HepG2 (cell line): ENCODE measurements around the gene CSTPP1. TPM values are rescaled to one million over a fixed set of nuclear protein-coding genes. Genes with fewer than 3 reads are reported as not detected.

Experiments used
- ARNT2 ChIP-seq: sonication (generic); formaldehyde crosslinking; IDR thresholded peaks from 2 replicates; pipeline ENCODE4 v1.8.0; 2022; ENCODE audit warnings: mild to moderate bottlenecking, low read depth, missing genetic modification reagents, moderate library complexity
- BHLHE40 ChIP-seq: IDR thresholded peaks from 2 replicates; pipeline ENCODE4 v1.6.1; 2011; ENCODE audit warnings: low read length, improper control_type of control experiment
- CBX5 ChIP-seq: sonication (generic); formaldehyde crosslinking; IDR thresholded peaks from 2 replicates; pipeline ENCODE4 v1.4.0; 2020; ENCODE audit warnings: missing genetic modification reagents, borderline replicate concordance
- CTCF ChIP-seq: sonication (generic); formaldehyde crosslinking; IDR thresholded peaks from 2 replicates; pipeline ENCODE4 v1.5.0; 2020; ENCODE audit warnings: mild to moderate bottlenecking, missing genetic modification reagents, moderate library complexity
- DNMT1 ChIP-seq: sonication (generic); formaldehyde crosslinking; IDR thresholded peaks from 2 replicates; pipeline ENCODE4 v1.5.1; 2020; ENCODE audit warnings: mild to moderate bottlenecking, missing genetic modification reagents
- IRX3 ChIP-seq: sonication (generic); formaldehyde crosslinking; IDR thresholded peaks from 2 replicates; pipeline ENCODE4 v1.8.1; 2023; ENCODE audit warnings: mild to moderate bottlenecking, low read depth, missing genetic modification reagents, borderline replicate concordance
- ISX ChIP-seq: sonication (generic); formaldehyde crosslinking; conservative IDR thresholded peaks from 2 replicates; pipeline ENCODE4 v1.5.0; 2020; ENCODE audit warnings: missing genetic modification reagents
- JDP2 ChIP-seq: sonication (generic); formaldehyde crosslinking; IDR thresholded peaks from 2 replicates; pipeline ENCODE4 v1.8.1; 2022; ENCODE audit warnings: missing genetic modification reagents, borderline replicate concordance
- KDM5A ChIP-seq: fragments of 200-600 bp; sonication (generic); IDR thresholded peaks from 2 replicates; pipeline ENCODE4 v1.7.0; 2018; ENCODE audit warnings: antibody characterized with exemption, mild to moderate bottlenecking, low read length, borderline replicate concordance
- MXD4 ChIP-seq: IDR thresholded peaks from 2 replicates; pipeline ENCODE4 v1.6.1; 2016; ENCODE audit warnings: mild to moderate bottlenecking, missing biosample characterization, missing genetic modification reagents
- NFRKB ChIP-seq: fragments of 450-650 bp; IDR thresholded peaks from 2 replicates; pipeline ENCODE4 v1.6.1; 2017
- PCBP1 ChIP-seq: fragments of 200-400 bp; formaldehyde crosslinking; IDR thresholded peaks from 2 replicates; pipeline ENCODE4 v1.6.1; 2017; ENCODE audit warnings: mild to moderate bottlenecking, low read depth, low read length, borderline replicate concordance
- SP5 ChIP-seq: IDR thresholded peaks from 2 replicates; pipeline ENCODE4 v1.6.1; 2016; ENCODE audit warnings: low read depth, borderline replicate concordance
- TBP ChIP-seq: sonication (generic); formaldehyde crosslinking; IDR thresholded peaks from 2 replicates; pipeline ENCODE4 v1.5.0; 2020; ENCODE audit warnings: missing genetic modification reagents
- TEF ChIP-seq: sonication (generic); formaldehyde crosslinking; IDR thresholded peaks from 2 replicates; pipeline ENCODE4 v1.5.0; 2020; ENCODE audit warnings: missing genetic modification reagents
- THYN1 ChIP-seq: sonication (generic); formaldehyde crosslinking; IDR thresholded peaks from 2 replicates; pipeline ENCODE4 v1.8.1; 2023; ENCODE audit warnings: low read depth, mild to moderate bottlenecking, moderate library complexity, missing genetic modification reagents, borderline replicate concordance
- ZBTB3 ChIP-seq: sonication (generic); formaldehyde crosslinking; IDR thresholded peaks from 2 replicates; pipeline ENCODE4 v1.4.0; 2020; ENCODE audit warnings: low read depth, mild to moderate bottlenecking, moderate library complexity, missing genetic modification reagents, borderline replicate concordance
- ZFP62 ChIP-seq: sonication (generic); formaldehyde crosslinking; IDR thresholded peaks from 2 replicates; pipeline ENCODE4 v1.4.0; 2020; ENCODE audit warnings: missing genetic modification reagents
- ZMYM4 ChIP-seq: sonication (generic); formaldehyde crosslinking; IDR thresholded peaks from 2 replicates; pipeline ENCODE4 v1.8.1; 2023; ENCODE audit warnings: mild to moderate bottlenecking, missing genetic modification reagents
- ZNF10 ChIP-seq: sonication (generic); formaldehyde crosslinking; IDR thresholded peaks from 2 replicates; pipeline ENCODE4 v1.4.0; 2020; ENCODE audit warnings: mild to moderate bottlenecking, low read depth, missing genetic modification reagents, borderline replicate concordance
- ZNF264 ChIP-seq: sonication (generic); formaldehyde crosslinking; IDR thresholded peaks from 2 replicates; pipeline ENCODE4 v1.4.0; 2020; ENCODE audit warnings: missing genetic modification reagents
- ZNF367 ChIP-seq: sonication (generic); formaldehyde crosslinking; IDR thresholded peaks from 2 replicates; pipeline ENCODE4 v1.4.0; 2020; ENCODE audit warnings: missing genetic modification reagents, borderline replicate concordance
- ZNF431 ChIP-seq: sonication (generic); formaldehyde crosslinking; IDR thresholded peaks from 2 replicates; pipeline ENCODE4 v1.9.0; 2022; ENCODE audit warnings: missing genetic modification reagents, low read depth, mild to moderate bottlenecking, borderline replicate concordance
- ZNF724P ChIP-seq: sonication (generic); formaldehyde crosslinking; IDR thresholded peaks from 2 replicates; pipeline ENCODE4 v1.8.0; 2022; ENCODE audit warnings: missing genetic modification reagents, borderline replicate concordance
- ZNF777 ChIP-seq: sonication (generic); formaldehyde crosslinking; IDR thresholded peaks from 2 replicates; pipeline ENCODE4 v1.4.0; 2020; ENCODE audit warnings: missing genetic modification reagents
- ZNF780A ChIP-seq: sonication (generic); formaldehyde crosslinking; IDR thresholded peaks from 2 replicates; pipeline ENCODE4 v1.8.0; 2022; ENCODE audit warnings: mild to moderate bottlenecking, missing genetic modification reagents, moderate library complexity
- ZNF83 ChIP-seq: sonication (generic); formaldehyde crosslinking; IDR thresholded peaks from 2 replicates; pipeline ENCODE4 v1.4.0; 2020; ENCODE audit warnings: missing genetic modification reagents, mild to moderate bottlenecking, borderline replicate concordance
- ZSCAN22 ChIP-seq: sonication (generic); formaldehyde crosslinking; IDR thresholded peaks from 2 replicates; pipeline ENCODE4 v1.4.0; 2020; ENCODE audit warnings: mild to moderate bottlenecking, missing genetic modification reagents
- polyA plus RNA-seq, 8 experiments: library from polyadenylated mRNA; depleted of rRNA in 3 of 8; stranded (reverse) in 7 of 8; unstranded in 1 of 8; fragments of >200 nt; fragmentation: Illumina TruSeq in 4 of 8; extraction: Trizol in 4 of 8; gene quantifications; 2 replicates each; pipeline versions ENCODE4 v1.2.1 to v1.2.3, GENCODE V29; 2011 to 2016; ENCODE audit warnings: low read depth in 4 of 8, missing spikeins in 1 of 8, mixed read lengths in 1 of 8; ENCODE audit not compliant: insufficient read depth in 1 of 8
- total RNA-seq, 5 experiments: library from RNA; depleted of rRNA; stranded (reverse); fragments of >200 nt; fragmentation: Illumina TruSeq; extraction: Trizol; gene quantifications; 2 replicates each; pipeline ENCODE4 v1.2.3, GENCODE V29; 2016; ENCODE audit warnings: low read depth in 1 of 5

CSTPP1 gene
- total and polyA plus RNA-seq, 2 of the 13 experiments (the other 11 are each of a cell fraction or from before 2014, with no cell fraction given) = 12.3 to 14.6 TPM

- TF ChIP-seq CBX5 (CRISPR knock-in tag) = peak; percentile 88; the same call in 1 of the 2 replicates
- TF ChIP-seq KDM5A = peak; percentile 94
- no peak for TF ChIP-seq IRX3
- 0 out of 2 replicates have a peak, but pooled peaks have one; percentile 22 for TF ChIP-seq MXD4 (CRISPR knock-in tag)
- peak; percentile 96 for TF ChIP-seq ZMYM4 (CRISPR knock-in tag)
- TF ChIP-seq ZNF10 (CRISPR knock-in tag) = no peak
- no peak for TF ChIP-seq TBP (CRISPR knock-in tag)
- TF ChIP-seq PCBP1 = no peak
- TF ChIP-seq DNMT1 = no peak
- TF ChIP-seq ZSCAN22 (CRISPR knock-in tag) = peak; percentile 64; the same call in 1 of the 2 replicates
- no peak for TF ChIP-seq CTCF
- TF ChIP-seq ZNF431 (CRISPR knock-in tag) = no peak
- no peak for TF ChIP-seq ARNT2 (CRISPR knock-in tag)
- TF ChIP-seq NFRKB = no peak
- no peak for TF ChIP-seq ZBTB3 (CRISPR knock-in tag)
- no peak for TF ChIP-seq ZFP62 (CRISPR knock-in tag)
- no peak for TF ChIP-seq ZNF780A (CRISPR knock-in tag)
- TF ChIP-seq TEF (CRISPR knock-in tag) = no peak
- TF ChIP-seq ISX (CRISPR knock-in tag) = no peak
- no peak for TF ChIP-seq SP5 (CRISPR knock-in tag)
- TF ChIP-seq ZNF367 = no peak
- no peak for TF ChIP-seq JDP2 (CRISPR knock-in tag)
- TF ChIP-seq ZNF264 (CRISPR knock-in tag) = no peak
- no peak for TF ChIP-seq ZNF83 (CRISPR knock-in tag)
- TF ChIP-seq THYN1 (CRISPR knock-in tag) = no peak
- no peak for TF ChIP-seq ZNF777 (CRISPR knock-in tag)
- TF ChIP-seq BHLHE40 = no peak
- TF ChIP-seq ZNF724P (CRISPR knock-in tag) = no peak
These were observed at the start of gene CSTPP1 (continued) for GRCh38 chr11:46936138-46937110.
